Nephron progenitor cell (in vitro differentiated cells): ENCODE measurements around the gene HARBI1.

ENCODE experiments used
- DNase-seq: peaks from one replicate; pipeline ENCODE4 v3.0.0; 2021
- H3K27ac Mint-ChIP-seq: 2 replicates; pipeline ENCODE4 v1.8.0; 2021; ENCODE audit warnings: mild to moderate bottlenecking, moderate library complexity, mixed read lengths
- H3K27me3 Mint-ChIP-seq: 2 replicates; pipeline ENCODE4 v1.8.0; 2021; ENCODE audit warnings: mild to moderate bottlenecking, low read depth, mixed read lengths; ENCODE audit not compliant: poor library complexity
- H3K36me3 Mint-ChIP-seq: 2 replicates; pipeline ENCODE4 v1.8.0; 2021; ENCODE audit warnings: low read depth, mixed read lengths
- H3K4me1 Mint-ChIP-seq: 2 replicates; pipeline ENCODE4 v1.8.0; 2021; ENCODE audit warnings: mixed read lengths
- H3K4me3 Mint-ChIP-seq: 2 replicates; pipeline ENCODE4 v1.8.0; 2021; ENCODE audit warnings: mild to moderate bottlenecking, moderate library complexity, mixed read lengths
- H3K9me3 Mint-ChIP-seq: 2 replicates; pipeline ENCODE4 v1.8.0; 2021; ENCODE audit warnings: mild to moderate bottlenecking, moderate library complexity, mixed read lengths
- TF ChIP-seq, protein P1 (sequence below): fragments of 200-600 bp; sonication (generic); IDR thresholded peaks from 2 replicates; pipeline ENCODE4 v1.5.0; 2021; ENCODE audit warnings: antibody characterized with exemption

The HARBI1 gene

DNA sequence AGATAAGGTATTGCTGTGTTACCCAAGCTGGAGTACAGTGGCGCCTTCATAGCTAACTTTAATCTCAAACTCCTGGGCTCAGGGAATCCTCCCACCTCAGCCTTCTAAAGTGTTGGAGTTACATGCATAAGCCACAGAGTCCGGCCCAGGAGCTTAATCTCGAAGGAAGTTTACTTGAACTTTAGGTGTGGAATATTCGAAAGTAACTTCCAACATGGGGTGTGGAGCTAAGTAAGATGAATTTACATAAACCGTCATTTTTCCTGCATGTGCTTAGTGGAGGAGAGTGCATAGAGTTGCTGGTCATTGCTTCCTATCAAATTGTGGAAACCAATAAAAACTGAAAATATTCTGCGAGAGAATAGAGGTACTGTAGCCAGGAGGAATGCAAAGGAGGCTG lies 1.8 kb upstream of the HARBI1 start:
- Mint-ChIP-seq H3K4me3 (peak overlapping the region; percentile 95), H3K27ac (no peak overlapping the region), H3K4me1 (peaks cover 31% of the 10 kb centered on the region), H3K36me3 (peaks cover 25% of the 10 kb centered on the region), H3K9me3 (no peaks in the 10 kb centered on the region), H3K27me3 (no peaks in the 10 kb centered on the region)
- no peak for DNase-seq
- TF ChIP-seq, protein P1, sequence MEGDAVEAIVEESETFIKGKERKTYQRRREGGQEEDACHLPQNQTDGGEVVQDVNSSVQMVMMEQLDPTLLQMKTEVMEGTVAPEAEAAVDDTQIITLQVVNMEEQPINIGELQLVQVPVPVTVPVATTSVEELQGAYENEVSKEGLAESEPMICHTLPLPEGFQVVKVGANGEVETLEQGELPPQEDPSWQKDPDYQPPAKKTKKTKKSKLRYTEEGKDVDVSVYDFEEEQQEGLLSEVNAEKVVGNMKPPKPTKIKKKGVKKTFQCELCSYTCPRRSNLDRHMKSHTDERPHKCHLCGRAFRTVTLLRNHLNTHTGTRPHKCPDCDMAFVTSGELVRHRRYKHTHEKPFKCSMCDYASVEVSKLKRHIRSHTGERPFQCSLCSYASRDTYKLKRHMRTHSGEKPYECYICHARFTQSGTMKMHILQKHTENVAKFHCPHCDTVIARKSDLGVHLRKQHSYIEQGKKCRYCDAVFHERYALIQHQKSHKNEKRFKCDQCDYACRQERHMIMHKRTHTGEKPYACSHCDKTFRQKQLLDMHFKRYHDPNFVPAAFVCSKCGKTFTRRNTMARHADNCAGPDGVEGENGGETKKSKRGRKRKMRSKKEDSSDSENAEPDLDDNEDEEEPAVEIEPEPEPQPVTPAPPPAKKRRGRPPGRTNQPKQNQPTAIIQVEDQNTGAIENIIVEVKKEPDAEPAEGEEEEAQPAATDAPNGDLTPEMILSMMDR = no peak

DNA sequence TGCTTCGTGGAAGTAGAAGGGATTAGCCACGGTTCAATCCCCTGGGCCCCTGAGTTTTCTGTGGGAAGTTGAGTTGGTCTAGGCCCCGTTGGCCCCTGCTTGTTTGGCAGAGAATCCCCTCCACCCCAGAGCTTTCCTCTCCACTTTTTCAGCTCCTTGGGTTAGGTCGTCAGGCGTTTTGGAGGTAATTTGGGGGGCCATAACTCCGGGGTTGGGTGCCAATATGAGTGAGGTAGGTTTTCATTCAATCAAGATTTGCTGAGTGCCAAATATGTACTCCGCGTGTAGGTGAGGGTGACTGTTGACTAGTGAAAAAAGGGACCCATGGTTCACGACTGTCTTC lies 916 bp upstream of the HARBI1 start:
- Mint-ChIP-seq H3K36me3 (peaks cover 22% of the 10 kb centered on the region), H3K4me3 (peak overlapping the region; percentile 95), H3K27ac (peak overlapping the region; percentile 100), H3K4me1 (peaks cover 31% of the 10 kb centered on the region), H3K9me3 (no peaks in the 10 kb centered on the region), H3K27me3 (no peaks in the 10 kb centered on the region)
- TF ChIP-seq, protein P1 = no peak
- no peak for DNase-seq

DNA sequence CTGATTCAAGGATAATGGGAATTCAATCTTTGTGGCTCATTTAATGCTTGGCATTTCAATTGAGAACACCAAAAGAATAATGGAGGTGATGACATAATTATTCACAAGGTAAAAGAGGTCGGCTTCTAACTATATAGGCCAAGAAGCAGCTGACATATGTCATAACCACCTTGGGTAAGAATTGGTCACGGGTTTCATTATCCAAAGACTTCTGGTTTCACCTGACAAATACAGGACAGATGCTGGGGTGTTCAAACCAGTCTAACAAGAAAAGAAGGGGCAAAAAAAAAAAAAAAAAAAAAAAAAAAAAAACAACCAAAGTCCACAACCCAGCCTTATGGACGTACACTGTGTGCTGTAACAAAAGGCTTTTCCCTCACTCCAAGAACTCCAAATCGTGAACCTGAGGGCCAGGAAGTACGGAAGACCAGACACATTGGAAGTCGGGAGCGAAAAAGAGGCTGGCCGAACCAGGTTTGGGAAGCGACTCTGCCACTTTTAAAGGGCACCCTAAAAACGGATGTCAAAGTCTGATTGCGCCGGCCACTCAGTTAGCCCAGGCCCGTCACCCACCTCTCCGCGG lies 385 bp downstream of the HARBI1 start:
- Mint-ChIP-seq H3K27me3 (no peaks in the 10 kb centered on the region), H3K36me3 (peaks cover 12% of the 10 kb centered on the region), H3K27ac (peak overlapping the region; percentile 100), H3K9me3 (no peaks in the 10 kb centered on the region), H3K4me3 (peak overlapping the region; percentile 95), H3K4me1 (peaks cover 31% of the 10 kb centered on the region)
- no peak for DNase-seq
- TF ChIP-seq, protein P1 = no peak

DNA sequence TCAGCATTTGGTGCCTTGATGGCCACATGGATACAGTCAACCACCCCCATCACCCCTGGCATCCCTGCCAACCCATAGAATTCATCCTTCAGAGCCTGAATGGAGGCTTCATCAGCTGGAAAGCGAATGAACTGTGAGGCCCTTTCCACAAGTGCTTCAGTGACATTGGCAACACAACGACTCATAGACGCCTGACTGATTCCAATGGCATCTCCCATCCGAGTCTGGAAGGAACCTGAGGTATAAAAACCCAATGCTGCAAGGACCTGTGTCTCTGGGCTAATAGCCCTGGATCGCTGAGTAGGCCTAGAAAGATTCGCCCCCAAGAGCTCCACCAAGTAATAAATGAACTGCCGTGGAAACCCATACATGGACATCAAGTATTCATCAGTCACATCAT lies 1.3 kb downstream of the HARBI1 start:
- no peak overlapping the region for H3K4me3 Mint-ChIP-seq
- peaks cover 31% of the 10 kb centered on the region for H3K4me1 Mint-ChIP-seq
- no peaks in the 10 kb centered on the region for H3K9me3 Mint-ChIP-seq
- no peak for DNase-seq
- TF ChIP-seq, protein P1 = no peak
- no peaks in the 10 kb centered on the region for H3K27me3 Mint-ChIP-seq
- no peak overlapping the region for H3K27ac Mint-ChIP-seq
- peaks cover 4% of the 10 kb centered on the region for H3K36me3 Mint-ChIP-seq

DNA sequence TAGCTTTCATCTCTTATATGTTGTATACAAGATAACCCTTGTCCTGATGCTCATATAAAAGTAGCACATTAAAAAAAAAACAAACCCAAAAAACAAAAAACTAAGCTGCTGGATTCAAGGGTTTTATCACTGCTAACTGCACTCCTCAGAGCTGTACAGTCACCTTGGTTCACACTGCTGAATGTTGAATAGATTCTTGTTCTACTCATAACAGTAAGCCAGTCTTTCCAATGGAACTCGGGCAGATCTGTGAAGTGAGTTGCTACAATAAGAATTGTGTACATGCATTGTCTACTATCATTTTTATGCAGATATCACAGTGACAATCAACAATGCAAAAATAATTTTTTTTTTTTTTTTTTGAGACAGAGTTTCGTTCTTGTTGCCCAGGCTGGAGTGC lies 4.7 kb downstream of the HARBI1 start:
- peaks cover 15% of the 10 kb centered on the region for H3K4me1 Mint-ChIP-seq
- no peaks in the 10 kb centered on the region for H3K36me3 Mint-ChIP-seq
- H3K27ac Mint-ChIP-seq = no peak overlapping the region
- no peaks in the 10 kb centered on the region for H3K9me3 Mint-ChIP-seq
- H3K4me3 Mint-ChIP-seq = no peak overlapping the region
- DNase-seq = no peak
- TF ChIP-seq, protein P1 = no peak
- H3K27me3 Mint-ChIP-seq = no peaks in the 10 kb centered on the region

DNA sequence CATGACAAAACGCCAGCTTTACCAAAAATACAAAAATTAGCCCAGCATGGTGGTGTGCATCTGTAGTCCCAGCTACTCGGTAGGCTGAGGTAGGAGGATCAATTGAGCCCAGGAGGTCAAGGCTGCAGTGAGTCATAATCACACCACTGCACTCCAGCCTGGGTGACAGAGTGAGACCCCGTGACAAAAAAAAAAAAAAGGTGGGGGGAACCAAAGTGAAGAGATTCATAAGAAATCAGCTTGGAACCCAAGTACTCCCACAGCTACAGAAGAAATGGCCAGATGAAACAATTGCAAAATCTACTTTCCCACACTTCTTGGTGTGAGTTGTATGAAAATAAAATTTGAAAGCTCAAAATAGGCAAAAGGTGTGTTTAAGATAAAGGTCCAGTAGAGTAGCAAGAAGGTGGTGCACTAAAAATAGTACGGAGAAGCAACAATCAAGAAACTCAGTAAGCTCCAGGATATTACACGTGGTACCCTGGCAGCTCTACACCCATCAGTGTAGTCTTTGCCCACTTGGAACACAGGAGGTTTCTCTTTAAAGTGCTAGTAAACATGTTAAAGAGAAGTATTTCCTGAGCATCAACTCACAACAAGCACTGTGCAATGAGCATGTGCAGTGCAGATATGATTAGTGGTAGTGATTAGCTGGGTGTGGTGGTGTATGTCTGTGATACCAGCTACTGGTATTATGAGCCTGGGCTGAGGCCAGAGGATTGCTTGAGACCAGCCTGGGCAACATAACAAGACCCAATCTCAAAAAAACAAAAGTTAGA lies 5.3 kb downstream of the HARBI1 start:
- DNase-seq = no peak
- no peaks in the 10 kb centered on the region for H3K9me3 Mint-ChIP-seq
- TF ChIP-seq, protein P1 = no peak
- H3K4me1 Mint-ChIP-seq = peaks cover 15% of the 10 kb centered on the region
- no peaks in the 10 kb centered on the region for H3K27me3 Mint-ChIP-seq
- no peak overlapping the region for H3K4me3 Mint-ChIP-seq
- H3K36me3 Mint-ChIP-seq = no peaks in the 10 kb centered on the region
- no peak overlapping the region for H3K27ac Mint-ChIP-seq
